Muscle layer of duodenum (tissue), 2 donors: ENCODE data around the gene C16orf89.
"Not testable (repeated sequence)": the region's sequence is repeated elsewhere in the genome, so short reads cannot be mapped to it uniquely, and the experiment has no call there.

Experiments
- H3K27ac ChIP-seq: one replicate; pipeline ENCODE4 v1.7.0; 2013; ENCODE audit warnings: mild to moderate bottlenecking, low read length
- H3K27me3 ChIP-seq: one replicate; pipeline ENCODE4 v1.7.0; 2013; ENCODE audit warnings: low read depth, mild to moderate bottlenecking, control low read depth, low read length
- H3K36me3 ChIP-seq, 2 donors: one replicate each; pipeline ENCODE4 v1.7.0; 2013; ENCODE audit warnings: low read length in 2 of 2, control low read depth in 1 of 2, mild to moderate bottlenecking in 1 of 2; ENCODE audit not compliant: insufficient read depth in 2 of 2, control insufficient read depth in 1 of 2
- H3K4me1 ChIP-seq, 2 donors: one replicate each; pipeline ENCODE4 v1.7.0; 2013; ENCODE audit warnings: low read length in 2 of 2, mild to moderate bottlenecking in 2 of 2, control low read depth in 1 of 2, moderate library complexity in 1 of 2; ENCODE audit not compliant: insufficient read depth in 2 of 2, control insufficient read depth in 1 of 2
- H3K4me3 ChIP-seq, 2 donors: one replicate each; pipeline ENCODE4 v1.7.0; 2013; ENCODE audit warnings: low read length in 2 of 2, low read depth in 1 of 2, mild to moderate bottlenecking in 1 of 2
- H3K9me3 ChIP-seq, 2 donors: one replicate each; pipeline ENCODE4 v1.7.0; 2013; ENCODE audit warnings: low read length in 2 of 2, control low read depth in 1 of 2, mild to moderate bottlenecking in 1 of 2; ENCODE audit not compliant: control insufficient read depth in 1 of 2
- donor health status: healthy.

The C16orf89 gene, protein sequence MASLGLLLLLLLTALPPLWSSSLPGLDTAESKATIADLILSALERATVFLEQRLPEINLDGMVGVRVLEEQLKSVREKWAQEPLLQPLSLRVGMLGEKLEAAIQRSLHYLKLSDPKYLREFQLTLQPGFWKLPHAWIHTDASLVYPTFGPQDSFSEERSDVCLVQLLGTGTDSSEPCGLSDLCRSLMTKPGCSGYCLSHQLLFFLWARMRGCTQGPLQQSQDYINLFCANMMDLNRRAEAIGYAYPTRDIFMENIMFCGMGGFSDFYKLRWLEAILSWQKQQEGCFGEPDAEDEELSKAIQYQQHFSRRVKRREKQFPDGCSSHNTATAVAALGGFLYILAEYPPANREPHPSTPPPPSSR

DNA sequence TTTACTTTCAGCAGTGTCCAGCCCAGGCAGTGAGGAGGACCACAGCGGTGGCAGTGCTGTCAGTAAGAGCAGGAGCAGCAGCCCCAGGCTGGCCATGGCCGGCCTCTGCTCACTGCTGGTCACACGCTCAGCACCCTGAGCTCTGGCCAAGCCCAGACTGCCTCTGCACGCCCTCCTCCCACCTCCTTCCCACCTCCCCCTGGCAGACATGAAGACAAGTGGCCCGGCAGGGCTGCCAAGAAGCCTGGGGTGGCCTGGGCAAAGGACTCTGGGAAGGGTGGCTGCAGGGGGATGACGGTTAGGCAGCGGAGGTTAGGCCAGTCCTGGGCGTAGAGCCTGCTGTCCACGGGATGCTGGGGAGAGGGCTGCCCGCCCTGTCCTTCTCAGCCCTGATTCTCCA is at the start of gene C16orf89:
Gene C16orf89, minus strand, starts transcription at position 144 of the 400 bp plus-strand sequence. Its CDS starts 48 bp downstream, at position 96.
- Histone ChIP-seq H3K4me1 (no peaks in the 10 kb centered on the region), H3K9me3 (no peaks in the 10 kb centered on the region), H3K4me3 (peak within 1 kb of the TSS in 1 of 2 donors; percentile 17), H3K36me3 (no peaks in the 10 kb centered on the region), H3K27ac (no peak within 1 kb of the TSS), H3K27me3 (no peaks in the 10 kb centered on the region)

DNA sequence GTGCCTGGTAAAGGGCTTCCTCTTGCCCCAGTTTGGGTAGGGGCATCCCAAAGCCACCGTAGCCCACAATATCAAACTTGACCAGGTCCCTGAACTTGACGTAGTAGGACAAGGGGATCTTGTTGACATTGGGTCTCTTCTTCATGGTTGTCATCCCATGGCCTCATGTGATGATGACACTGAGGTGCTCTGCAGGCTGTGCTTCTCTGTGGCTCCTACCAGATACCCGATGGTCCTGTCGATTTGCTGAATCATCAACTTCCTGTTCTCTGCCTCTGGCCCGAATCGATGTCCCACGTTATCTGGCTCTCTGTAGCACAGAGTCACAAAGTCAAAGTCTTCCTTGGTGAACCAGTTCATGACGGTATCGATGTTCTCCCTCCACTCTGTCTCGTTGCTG is 45.2 kb upstream of the C16orf89 start:
- not testable (repeated sequence) for H3K9me3 ChIP-seq, H3K27me3 ChIP-seq, H3K4me3 ChIP-seq, H3K27ac ChIP-seq, H3K4me1 ChIP-seq, H3K36me3 ChIP-seq

DNA sequence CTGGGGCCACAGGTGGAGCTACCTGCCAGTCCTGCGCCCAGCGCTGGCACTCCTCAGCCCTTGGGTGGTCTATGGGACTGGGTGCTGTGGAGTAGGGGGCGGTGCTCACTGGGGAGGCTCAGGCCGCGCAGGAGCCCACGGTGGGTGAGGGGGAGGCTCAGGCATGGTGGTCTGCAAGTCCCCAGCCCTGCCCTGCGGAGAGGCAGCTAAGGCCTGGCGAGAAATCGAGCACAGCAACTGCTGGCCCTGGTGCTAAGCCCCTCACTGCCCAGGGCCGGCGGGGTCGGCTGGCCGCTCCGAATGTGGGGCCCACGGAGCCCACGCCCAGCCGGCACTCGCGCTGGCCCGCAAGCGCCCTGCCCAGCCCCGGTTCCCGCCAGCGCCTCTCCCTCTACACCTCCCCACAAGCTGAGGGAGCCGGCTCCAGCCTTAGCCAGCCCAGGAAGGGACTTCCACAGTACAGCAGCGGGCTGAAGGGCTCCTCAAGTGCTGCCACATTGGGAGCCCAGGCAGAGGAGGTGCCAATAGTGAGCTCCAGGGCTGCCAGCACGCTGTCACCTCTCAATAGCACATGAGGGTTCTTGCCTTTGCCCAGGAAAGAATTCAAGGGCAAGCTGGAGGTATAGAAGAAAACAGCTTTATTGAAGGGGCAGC is 42.9 kb upstream of the C16orf89 start:
- H3K27me3 ChIP-seq: no peaks in the 10 kb centered on the region
- no peaks in the 10 kb centered on the region for H3K4me1 ChIP-seq
- H3K36me3 ChIP-seq: no peaks in the 10 kb centered on the region
- H3K4me3 ChIP-seq: no peak overlapping the region
- H3K9me3 ChIP-seq: no peaks in the 10 kb centered on the region
- H3K27ac ChIP-seq: no peak overlapping the region

DNA sequence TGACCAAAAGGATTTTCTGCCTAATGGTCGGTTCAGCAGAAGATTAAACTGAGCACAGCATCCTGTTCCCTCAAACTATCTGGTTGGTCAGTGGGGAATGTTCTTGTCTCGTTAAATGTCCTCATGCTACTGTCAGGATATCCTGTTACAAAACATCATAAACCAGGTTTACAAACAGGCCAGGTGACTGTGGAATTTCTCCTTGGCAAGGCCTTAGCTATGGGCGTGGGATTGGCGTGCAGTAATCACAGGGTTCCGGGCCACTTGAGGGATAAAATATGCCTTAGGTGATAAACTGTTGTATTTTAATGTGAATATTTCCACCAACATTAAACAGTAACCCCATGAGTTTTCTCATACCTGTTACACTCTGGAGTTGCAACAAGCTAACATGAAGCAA is 39.3 kb upstream of the C16orf89 start:
- H3K9me3 ChIP-seq, H3K36me3 ChIP-seq, H3K27me3 ChIP-seq, H3K4me3 ChIP-seq, H3K4me1 ChIP-seq, H3K27ac ChIP-seq: not testable (repeated sequence)

DNA sequence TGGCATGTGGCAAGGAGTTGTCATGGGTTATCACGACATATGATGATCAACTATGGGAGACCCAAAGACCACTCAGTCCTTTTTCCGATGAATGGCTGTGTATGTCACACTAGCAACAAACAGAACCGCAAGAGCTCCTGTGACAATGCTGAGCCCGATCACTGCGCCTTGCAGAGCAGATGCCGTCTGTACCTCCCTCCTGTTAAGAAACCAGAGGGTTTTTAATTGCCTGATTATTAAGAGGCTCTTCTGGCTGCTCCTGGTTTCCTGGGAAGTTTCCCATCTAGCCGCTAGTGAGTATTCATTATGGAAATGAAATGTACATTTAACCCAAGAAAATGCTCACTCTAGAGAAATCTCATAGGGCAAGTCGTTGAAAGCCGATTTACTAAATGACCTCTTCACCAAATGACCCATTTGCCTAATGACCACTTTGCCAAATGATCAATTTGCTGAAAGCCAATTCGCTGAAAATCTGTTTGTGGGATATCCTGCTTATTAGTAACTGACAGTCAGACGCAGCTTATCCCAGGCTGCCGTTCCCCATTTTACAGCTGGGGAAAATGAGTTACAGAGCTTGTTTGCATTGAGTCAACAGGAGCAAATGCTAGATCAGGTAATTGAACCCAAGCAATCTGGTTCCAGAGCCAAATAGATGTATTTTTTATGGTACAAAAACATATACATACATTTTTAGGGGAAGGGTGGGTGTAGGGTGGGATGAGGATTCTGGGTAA is 37.7 kb upstream of the C16orf89 start:
- H3K27me3 ChIP-seq, H3K4me3 ChIP-seq: not testable (repeated sequence)

DNA sequence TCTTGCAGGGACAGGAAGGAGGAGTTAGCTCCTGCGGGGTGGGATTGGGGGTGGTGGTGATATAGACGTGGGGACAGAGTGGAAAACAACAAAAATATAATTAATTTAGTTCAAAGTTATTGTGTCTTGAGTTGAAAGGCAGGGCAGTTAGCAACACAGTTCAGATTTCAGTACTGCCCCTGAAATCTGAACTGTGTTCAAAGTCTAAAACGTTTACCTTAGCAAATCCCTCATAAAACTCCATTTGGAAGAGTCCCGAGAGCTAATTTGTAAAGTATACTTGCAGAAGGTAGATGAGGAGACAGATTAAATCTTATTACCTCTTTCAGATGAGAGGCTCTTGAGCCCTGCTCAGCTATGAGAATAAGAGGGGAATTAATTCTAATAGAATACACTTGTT is 33.4 kb upstream of the C16orf89 start:
- peak overlapping the region in 1 of 2 donors; percentile 72 for H3K4me3 ChIP-seq
- H3K27ac ChIP-seq, H3K4me1 ChIP-seq, H3K9me3 ChIP-seq, H3K27me3 ChIP-seq, H3K36me3 ChIP-seq: not testable (repeated sequence)

More for the DNA sequence above, 37.7 kb upstream of the C16orf89 start:
- not testable (repeated sequence) for H3K9me3 ChIP-seq, H3K27ac ChIP-seq, H3K4me1 ChIP-seq, H3K36me3 ChIP-seq

DNA sequence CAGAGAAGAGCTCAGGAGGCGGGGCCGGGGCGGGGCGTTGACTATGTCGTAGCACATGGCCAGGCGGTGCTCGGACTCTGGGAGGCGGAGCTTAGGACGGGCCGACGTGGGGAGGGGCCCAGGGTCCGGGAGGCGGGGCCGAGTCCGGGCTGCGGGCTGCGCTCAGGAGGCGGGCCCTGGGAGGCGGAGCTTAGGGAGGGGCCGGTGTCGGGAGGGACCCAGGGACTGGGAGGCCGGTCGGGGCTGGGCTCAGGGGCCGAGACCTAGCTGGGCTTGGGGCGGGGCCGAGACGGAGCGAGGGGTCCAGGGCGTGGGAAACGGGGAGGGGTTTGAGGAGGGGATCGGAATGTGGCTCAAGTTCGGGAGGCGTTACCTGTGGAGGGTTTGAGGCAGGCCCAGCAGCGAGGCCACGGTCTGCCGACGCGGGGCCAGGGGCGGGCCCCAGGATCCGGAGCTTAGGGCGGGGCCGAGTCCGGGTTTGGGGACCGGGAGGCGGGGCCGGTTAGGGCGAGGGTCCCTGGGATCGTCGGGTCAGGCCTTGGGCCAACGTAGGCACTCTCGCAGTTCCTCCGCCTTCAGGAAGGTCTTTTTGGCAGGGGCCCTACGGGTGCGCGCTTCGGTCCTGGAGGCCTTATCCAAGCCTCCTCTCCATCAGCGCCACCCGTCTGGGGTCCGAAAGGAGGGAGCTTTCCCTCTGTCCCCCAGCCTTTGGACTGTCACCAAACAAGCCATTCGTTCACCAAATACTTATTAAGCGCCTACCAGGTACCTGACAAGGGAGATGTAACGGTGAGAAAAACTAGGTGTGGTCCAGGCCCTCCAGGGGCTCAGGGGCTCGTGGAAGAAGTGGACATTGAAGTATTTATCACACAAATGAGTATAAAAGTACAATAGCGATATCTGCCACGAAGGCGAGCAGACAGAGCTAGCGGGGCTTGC is 32.7 kb upstream of the C16orf89 start:
- not testable (repeated sequence) for H3K4me1 ChIP-seq, H3K36me3 ChIP-seq, H3K27ac ChIP-seq, H3K27me3 ChIP-seq, H3K9me3 ChIP-seq
- H3K4me3 ChIP-seq: peak overlapping the region; percentile 21 to 72

DNA sequence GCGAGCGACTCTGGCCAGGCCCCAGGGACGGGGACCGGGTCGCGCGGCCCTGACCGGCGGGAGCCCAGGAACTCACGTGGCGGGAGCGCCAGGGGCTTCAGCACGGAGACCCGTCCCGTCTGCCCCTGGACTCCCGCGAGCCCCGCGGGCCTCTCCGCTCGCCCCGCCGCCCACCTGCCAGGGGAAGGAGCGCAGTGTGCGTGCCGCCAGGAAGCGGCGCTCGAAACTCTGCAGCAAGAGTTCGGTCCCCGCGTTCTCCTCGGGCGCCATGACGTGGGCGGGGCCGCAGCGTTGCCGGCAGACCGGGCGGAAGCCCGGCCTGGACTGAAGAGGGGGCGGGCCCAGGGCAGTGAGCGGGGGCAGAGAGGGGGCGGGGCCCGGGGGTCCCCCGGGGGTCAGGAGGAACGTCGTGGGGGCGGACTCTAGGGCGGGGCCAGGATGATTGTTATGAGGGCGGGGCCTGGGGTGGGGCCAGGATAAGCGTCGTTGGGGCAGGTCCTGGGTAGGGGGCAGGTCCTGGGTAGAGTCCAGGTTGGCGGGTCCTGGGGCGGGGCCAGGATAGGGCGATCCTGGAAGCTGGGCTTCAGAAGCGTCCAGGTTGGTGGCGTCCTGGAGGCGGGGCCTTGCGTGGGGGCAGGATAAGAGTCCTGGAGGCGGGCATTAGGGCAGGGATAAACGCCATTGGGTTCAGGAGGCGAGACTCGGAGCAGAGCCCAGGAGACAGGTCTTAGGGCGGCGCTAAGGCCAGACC is 31.9 kb upstream of the C16orf89 start, which contains the start of gene EEF2KMT:
Gene EEF2KMT, minus strand, starts transcription at position 326 of the 751 bp plus-strand sequence. Its CDS starts 56 bp downstream, at position 270.
- H3K27ac ChIP-seq, H3K4me1 ChIP-seq, H3K36me3 ChIP-seq, H3K9me3 ChIP-seq, H3K27me3 ChIP-seq: not testable (repeated sequence)
- H3K4me3 ChIP-seq: peak within 1 kb of the TSS; percentile 21 to 72

DNA sequence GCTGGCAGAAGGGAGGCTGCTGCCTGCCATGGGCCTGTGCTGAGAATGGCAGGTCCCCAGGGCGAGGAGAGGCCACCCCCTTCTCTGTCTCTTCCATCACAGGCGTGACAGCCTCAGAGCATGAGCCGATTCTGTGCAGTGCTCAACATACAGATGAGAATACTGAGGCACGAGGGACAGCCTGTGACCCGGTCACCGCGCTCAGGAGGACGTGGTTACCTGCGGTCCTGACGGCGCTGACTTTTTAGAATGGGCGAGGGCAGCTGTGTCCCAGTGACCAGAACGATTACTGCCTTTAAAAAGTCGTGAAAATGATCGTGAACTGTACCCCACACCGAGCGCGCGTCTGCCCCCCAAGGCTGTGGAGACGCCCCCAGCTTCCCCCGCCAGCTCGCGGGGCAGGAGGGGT is 31.3 kb upstream of the C16orf89 start:
- not testable (repeated sequence) for H3K27ac ChIP-seq, H3K36me3 ChIP-seq, H3K4me1 ChIP-seq, H3K9me3 ChIP-seq, H3K27me3 ChIP-seq
- H3K4me3 ChIP-seq: peak overlapping the region; percentile 16 to 72

DNA sequence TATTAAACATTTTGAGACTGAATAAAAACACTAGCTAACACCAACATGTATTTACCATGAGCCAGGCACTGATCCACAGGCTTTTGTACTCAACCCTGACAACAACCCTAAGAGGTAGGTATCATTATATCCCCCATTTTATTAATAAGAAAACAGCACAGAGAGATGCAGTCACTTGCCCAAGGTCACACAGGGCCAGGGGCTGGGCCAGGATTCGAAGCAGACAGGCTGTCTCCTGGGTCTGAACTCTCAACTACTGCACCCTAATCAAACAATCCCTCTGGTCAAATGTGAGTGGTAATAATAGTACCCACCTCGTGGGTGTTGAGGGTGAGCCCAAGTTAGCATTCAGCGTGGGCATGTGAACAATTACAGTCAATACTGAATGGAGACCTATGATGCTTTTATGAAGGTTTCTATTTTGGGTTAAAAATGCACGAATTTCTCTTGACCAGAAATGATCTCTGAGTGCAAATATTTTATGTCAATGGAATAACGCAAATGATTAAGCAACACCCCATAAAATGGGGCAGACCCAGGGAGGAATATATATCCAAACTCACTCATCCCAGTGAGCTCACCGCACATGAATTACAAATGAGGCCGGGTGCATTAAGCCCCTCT is 30.8 kb upstream of the C16orf89 start:
- peak overlapping the region in 1 of 2 donors; percentile 72 for H3K4me3 ChIP-seq
- H3K27ac ChIP-seq, H3K4me1 ChIP-seq, H3K36me3 ChIP-seq, H3K27me3 ChIP-seq, H3K9me3 ChIP-seq: not testable (repeated sequence)
